ENCODE measurements around the gene ACVR1B. TPM values are rescaled to one million over a fixed set of nuclear protein-coding genes. Genes with fewer than 3 reads are reported as not detected.

ACVR1B gene
- polyA plus RNA-seq, 4 donors = 11.6 to 75.8 (median 21.4) TPM

DNA sequence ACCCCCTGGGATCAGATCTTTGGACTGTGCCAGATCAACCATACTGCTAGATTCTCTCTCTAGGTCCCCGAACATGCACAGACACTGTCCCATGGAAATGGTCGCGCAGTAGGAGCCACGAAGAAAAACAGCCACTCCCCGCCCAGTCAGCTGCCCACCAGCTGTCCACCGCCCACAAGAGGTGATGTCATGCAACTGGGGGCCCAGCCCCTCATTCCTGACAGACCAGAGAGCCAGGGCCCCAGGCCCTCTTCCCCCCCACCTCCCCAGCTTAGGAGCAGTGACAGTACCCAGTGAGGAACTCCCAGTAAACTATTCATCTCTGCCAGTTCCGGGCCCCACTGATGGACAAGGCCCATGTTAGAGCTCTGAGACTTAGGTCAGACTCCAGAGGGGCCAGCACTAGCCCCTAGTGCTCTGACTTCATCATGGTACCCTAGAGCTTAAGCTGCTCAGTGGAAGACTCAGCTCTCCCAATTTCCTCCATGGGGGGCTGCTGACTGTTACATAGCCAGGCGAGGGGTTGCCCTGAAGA, 51.6 kb downstream of the ACVR1B start:
- H3K27ac ChIP-seq (ENCODE audit: low read depth in 1 of 3, low read length in 2 of 3) = no peak overlapping the region
- H3K4me3 ChIP-seq (ENCODE audit: low read depth in 1 of 3, low read length in 3 of 3) = no peak overlapping the region
- peaks cover 0 to 3% (median 0%) of the 10 kb centered on the region in 3 donors for H3K4me1 ChIP-seq (ENCODE audit: control insufficient read depth in 3 of 3, insufficient read depth in 2 of 3, low read depth in 1 of 3, low read length in 2 of 3)
- FAIRE-seq (no peak), DNase-seq (no peak)
- 88 to 90% (median 89%) methylated on average over 8 of the region's 8 CpGs for WGBS, 3 donors
- no peaks in the 10 kb centered on the region for H3K9me3 ChIP-seq (ENCODE audit: control insufficient read depth in 2 of 2, insufficient read depth in 1 of 2, low read depth in 1 of 2, low read length in 1 of 2)
- H3K36me3 ChIP-seq (ENCODE audit: control insufficient read depth in 3 of 3, insufficient read depth in 2 of 3, low read depth in 1 of 3, low read length in 3 of 3) = peaks cover 0 to 16% (median 0%) of the 10 kb centered on the region in 3 donors
- H3K27me3 ChIP-seq (ENCODE audit: control insufficient read depth in 3 of 3, insufficient read depth in 3 of 3, low read length in 3 of 3) = peaks cover 0 to 29% (median 0%) of the 10 kb centered on the region in 3 donors

DNA sequence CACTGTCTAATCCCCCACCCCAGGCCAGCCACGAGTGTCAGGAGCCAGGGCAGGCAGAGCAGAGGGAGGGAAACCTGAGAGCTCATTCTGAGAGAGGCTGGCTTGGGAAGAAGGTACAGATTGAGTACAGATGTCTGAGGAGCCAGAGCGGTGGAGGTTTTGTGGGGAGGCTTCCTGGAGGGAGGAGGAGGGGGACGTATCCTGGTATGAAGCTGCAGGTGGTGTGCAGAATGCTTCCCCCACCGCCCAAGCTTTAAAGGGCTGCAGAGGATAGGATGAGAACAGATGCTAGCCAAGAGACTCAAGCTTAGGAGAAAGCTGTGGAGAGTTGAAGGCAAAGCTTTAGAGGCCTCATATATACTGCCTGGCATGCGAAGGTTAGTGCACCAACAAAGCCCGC, 52.1 kb downstream of the ACVR1B start:
- H3K36me3 ChIP-seq (ENCODE audit: control insufficient read depth in 3 of 3, insufficient read depth in 2 of 3, low read depth in 1 of 3, low read length in 3 of 3) = peaks cover 0 to 17% (median 0%) of the 10 kb centered on the region in 3 donors
- no peak for FAIRE-seq
- WGBS, 3 donors = 65 to 77% (median 73%) methylated on average over 6 of the region's 6 CpGs
- no peaks in the 10 kb centered on the region for H3K9me3 ChIP-seq (ENCODE audit: control insufficient read depth in 2 of 2, insufficient read depth in 1 of 2, low read depth in 1 of 2, low read length in 1 of 2)
- H3K4me1 ChIP-seq (ENCODE audit: control insufficient read depth in 3 of 3, insufficient read depth in 2 of 3, low read depth in 1 of 3, low read length in 2 of 3) = peaks cover 0 to 3% (median 0%) of the 10 kb centered on the region in 3 donors
- H3K27me3 ChIP-seq (ENCODE audit: control insufficient read depth in 3 of 3, insufficient read depth in 3 of 3, low read length in 3 of 3) = peaks cover 0 to 34% (median 0%) of the 10 kb centered on the region in 3 donors
- no peak for DNase-seq
- H3K27ac ChIP-seq (ENCODE audit: low read depth in 1 of 3, low read length in 2 of 3) = no peak overlapping the region
- no peak overlapping the region for H3K4me3 ChIP-seq (ENCODE audit: low read depth in 1 of 3, low read length in 3 of 3)

DNA sequence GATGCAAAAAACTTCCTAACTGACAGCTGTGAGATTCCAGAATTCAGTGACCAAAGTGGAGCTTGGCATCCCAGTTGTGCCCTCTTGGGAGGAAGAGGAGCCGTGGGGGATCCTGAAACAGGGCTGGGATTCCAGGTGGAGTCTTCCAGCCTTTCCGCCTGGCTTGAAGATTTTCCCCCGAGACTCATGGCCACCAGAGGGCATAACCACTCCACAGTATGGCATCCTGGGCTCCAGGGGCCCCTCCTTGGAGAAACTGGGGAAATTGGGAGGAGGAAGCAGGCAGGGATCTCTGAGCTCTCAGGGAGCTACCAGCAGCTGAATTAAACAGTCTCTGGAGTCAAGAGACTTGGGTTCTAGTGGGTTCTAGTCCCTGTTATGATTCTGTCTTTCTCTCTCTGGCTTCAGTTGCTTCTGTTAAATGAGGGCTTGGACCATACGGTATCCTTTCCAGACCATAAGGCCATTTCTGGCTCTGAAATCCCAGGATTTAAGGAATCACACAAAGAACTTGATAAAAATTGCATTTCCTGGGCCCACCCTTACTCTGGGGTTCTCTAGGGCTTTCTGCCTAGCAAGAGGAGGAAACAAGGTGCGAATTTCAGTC, 52.6 kb downstream of the ACVR1B start:
- Histone ChIP-seq H3K9me3 (ENCODE audit: control insufficient read depth in 2 of 2, insufficient read depth in 1 of 2, low read depth in 1 of 2, low read length in 1 of 2) (no peaks in the 10 kb centered on the region), H3K27me3 (ENCODE audit: control insufficient read depth in 3 of 3, insufficient read depth in 3 of 3, low read length in 3 of 3) (peaks cover 0 to 37% (median 0%) of the 10 kb centered on the region in 3 donors), H3K4me1 (ENCODE audit: control insufficient read depth in 3 of 3, insufficient read depth in 2 of 3, low read depth in 1 of 3, low read length in 2 of 3) (peaks cover 0 to 5% (median 0%) of the 10 kb centered on the region in 3 donors), H3K4me3 (ENCODE audit: low read depth in 1 of 3, low read length in 3 of 3) (no peak overlapping the region), H3K36me3 (ENCODE audit: control insufficient read depth in 3 of 3, insufficient read depth in 2 of 3, low read depth in 1 of 3, low read length in 3 of 3) (peaks cover 0 to 21% (median 0%) of the 10 kb centered on the region in 3 donors), H3K27ac (ENCODE audit: low read depth in 1 of 3, low read length in 2 of 3) (no peak overlapping the region)
- FAIRE-seq (no peak), DNase-seq (peak; percentile 59 to 62)
- 42 to 57% (median 43%) methylated on average over 5 of the region's 5 CpGs for WGBS, 3 donors

DNA sequence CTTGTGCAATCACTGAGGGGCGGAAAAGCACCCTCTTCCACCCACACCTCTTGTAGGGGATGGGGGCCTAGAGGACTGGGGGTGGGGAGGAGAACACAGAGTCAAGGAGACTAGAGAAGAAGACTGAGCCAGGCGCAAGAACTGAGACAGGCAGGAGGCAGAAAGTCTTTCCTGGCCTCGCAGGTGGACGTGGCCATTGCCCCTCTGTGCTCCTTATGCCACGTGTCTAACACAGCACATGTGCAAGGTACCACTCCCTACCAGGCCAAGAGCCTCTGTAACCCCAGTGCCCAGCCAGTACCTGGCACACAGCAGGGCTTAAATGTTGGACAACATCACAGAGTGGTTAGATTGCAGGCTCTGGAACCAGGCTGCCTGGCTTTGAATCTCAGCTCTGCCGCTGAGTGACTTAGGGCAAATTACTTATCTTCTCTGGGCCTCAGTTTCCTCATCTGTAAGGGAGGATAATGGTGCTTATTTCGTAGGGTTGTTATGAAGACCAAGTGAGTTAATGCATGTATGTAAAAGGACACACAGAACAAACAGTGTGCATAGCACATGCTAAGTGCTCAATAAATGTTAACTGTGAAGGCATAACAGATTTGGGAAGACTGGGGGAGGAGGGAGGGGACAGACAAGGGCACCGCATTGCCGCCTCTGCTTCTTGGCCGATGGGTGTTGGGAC, 53.9 kb downstream of the ACVR1B start:
- FAIRE-seq = no peak
- peaks cover 0 to 39% (median 0%) of the 10 kb centered on the region in 3 donors for H3K27me3 ChIP-seq (ENCODE audit: control insufficient read depth in 3 of 3, insufficient read depth in 3 of 3, low read length in 3 of 3)
- H3K9me3 ChIP-seq (ENCODE audit: control insufficient read depth in 2 of 2, insufficient read depth in 1 of 2, low read depth in 1 of 2, low read length in 1 of 2) = no peaks in the 10 kb centered on the region
- no peak for DNase-seq
- H3K27ac ChIP-seq (ENCODE audit: low read depth in 1 of 3, low read length in 2 of 3) = no peak overlapping the region
- 56 to 82% (median 70%) methylated on average over 10 of the region's 10 CpGs for WGBS, 3 donors
- H3K36me3 ChIP-seq (ENCODE audit: control insufficient read depth in 3 of 3, insufficient read depth in 2 of 3, low read depth in 1 of 3, low read length in 3 of 3) = peaks cover 0 to 20% (median 0%) of the 10 kb centered on the region in 3 donors
- no peak overlapping the region for H3K4me3 ChIP-seq (ENCODE audit: low read depth in 1 of 3, low read length in 3 of 3)
- H3K4me1 ChIP-seq (ENCODE audit: control insufficient read depth in 3 of 3, insufficient read depth in 2 of 3, low read depth in 1 of 3, low read length in 2 of 3) = peaks cover 0 to 11% (median 0%) of the 10 kb centered on the region in 3 donors

DNA sequence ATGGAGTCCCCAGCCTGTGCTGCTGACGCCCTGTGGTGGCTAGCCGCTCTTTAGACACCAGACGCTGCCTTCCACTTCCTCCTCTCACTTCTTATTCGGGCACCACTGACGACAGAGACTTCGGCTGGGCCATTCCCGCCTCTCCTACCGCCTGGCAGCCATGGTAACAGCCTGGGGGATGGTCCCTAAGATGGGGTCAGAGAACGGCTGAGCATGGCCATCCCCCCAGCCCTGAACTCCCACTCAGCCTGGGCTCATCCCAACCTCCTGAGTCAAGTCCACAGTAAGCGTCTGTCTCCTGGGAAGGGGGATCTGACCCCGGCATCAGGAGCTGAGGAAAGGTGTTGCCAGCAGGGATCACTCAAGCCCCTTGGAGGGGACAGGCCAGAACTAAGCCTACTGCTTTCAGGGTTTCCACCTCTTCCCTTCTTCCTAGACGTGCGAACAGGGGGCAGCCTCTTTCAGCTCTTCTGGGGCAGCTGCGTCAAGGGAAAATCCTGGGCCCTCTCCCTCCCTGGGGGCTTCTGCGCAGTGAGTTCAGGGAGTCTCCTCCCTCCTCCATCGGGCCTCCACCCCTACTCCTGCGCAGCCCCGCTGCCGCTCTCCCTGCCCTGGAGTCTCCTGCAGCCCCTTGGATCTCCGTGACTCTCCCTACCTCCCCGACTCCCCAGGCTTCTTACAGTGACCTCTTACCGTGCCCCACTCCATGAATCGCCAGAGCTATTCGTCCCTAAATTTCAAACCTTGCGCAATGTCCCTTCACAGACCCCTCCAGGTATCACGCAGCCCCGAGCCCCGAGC, 54.6 kb downstream of the ACVR1B start:
- H3K4me3 ChIP-seq (ENCODE audit: low read depth in 1 of 3, low read length in 3 of 3) = peak overlapping the region in 2 of 3 donors; percentile 19 to 44
- H3K27ac ChIP-seq (ENCODE audit: low read depth in 1 of 3, low read length in 2 of 3) = no peak overlapping the region
- peaks cover 0 to 39% (median 0%) of the 10 kb centered on the region in 3 donors for H3K27me3 ChIP-seq (ENCODE audit: control insufficient read depth in 3 of 3, insufficient read depth in 3 of 3, low read length in 3 of 3)
- no peaks in the 10 kb centered on the region for H3K9me3 ChIP-seq (ENCODE audit: control insufficient read depth in 2 of 2, insufficient read depth in 1 of 2, low read depth in 1 of 2, low read length in 1 of 2)
- FAIRE-seq = no peak
- peak; percentile 36 to 46 for DNase-seq
- H3K4me1 ChIP-seq (ENCODE audit: control insufficient read depth in 3 of 3, insufficient read depth in 2 of 3, low read depth in 1 of 3, low read length in 2 of 3) = peaks cover 0 to 18% (median 0%) of the 10 kb centered on the region in 3 donors
- 10 to 25% (median 17%) methylated on average over 26 to 28 of the region's 28 CpGs for WGBS, 3 donors
- peaks cover 0 to 19% (median 0%) of the 10 kb centered on the region in 3 donors for H3K36me3 ChIP-seq (ENCODE audit: control insufficient read depth in 3 of 3, insufficient read depth in 2 of 3, low read depth in 1 of 3, low read length in 3 of 3)

DNA sequence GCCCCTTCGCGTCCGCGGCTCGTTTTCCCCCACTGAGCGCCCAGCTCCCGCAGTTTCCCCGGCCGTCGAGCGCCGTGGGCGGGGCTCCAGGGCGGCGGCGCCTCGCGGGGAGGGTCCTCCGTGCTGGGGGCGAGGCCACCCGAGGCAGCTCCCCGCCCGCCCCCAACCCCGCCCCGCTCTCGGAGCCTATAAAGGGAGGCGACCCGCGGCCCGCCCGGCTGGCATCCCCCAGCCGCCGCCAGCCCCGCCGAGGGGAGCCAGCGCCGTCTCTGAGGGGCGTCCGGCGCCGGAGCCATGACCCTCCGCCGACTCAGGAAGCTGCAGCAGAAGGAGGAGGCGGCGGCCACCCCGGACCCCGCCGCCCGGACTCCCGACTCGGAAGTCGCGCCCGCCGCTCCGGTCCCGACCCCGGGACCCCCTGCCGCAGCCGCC, 55.2 kb downstream of the ACVR1B start, which contains the start of gene TAMALIN:
TSS of gene TAMALIN (plus strand) at position 221 of the 432 bp plus-strand sequence. CDS start at position 295, 74 bp downstream.
- WGBS, 3 donors = 0 to 1% (median 1%) methylated on average over 34 to 60 of the region's 60 CpGs
- no peak for FAIRE-seq
- H3K4me1 ChIP-seq (ENCODE audit: control insufficient read depth in 3 of 3, insufficient read depth in 2 of 3, low read depth in 1 of 3, low read length in 2 of 3) = peaks cover 0 to 18% (median 0%) of the 10 kb centered on the region in 3 donors

DNA sequence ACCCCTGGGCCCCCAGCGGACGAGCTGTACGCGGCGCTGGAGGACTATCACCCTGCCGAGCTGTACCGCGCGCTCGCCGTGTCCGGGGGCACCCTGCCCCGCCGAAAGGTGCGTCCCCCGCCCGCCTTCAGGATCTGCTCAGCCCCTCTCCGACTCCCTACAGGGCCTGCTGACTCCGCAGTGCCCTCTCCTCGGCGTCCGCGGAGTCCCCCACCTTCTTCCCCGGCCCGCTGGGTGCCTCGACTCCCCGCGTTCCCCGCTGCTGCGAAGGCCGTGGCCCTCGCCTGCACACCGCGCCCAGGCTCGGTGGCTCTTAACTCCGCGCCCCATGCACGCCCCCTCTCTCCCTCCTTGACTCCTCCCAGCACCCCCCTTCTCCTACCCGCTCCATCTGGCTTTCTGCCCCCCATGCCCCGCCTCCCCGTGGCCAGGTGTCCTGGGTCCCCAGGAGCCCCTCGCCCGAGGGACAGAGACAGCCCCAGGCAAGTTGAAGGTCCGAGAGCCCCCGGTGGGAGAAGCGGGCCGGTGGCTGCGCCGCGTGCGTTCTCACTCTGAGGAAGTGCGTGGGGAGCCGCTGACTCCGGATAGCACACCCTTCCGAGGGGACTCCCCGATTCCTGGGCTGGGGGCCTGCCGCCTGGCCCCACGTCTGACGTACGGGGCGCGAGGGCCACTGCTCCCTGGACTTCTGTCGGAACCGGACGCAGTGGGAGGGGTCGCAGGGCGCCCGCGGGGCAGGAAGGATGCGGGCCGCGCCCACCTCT, 55.8 kb downstream of the ACVR1B start:
- H3K4me3 ChIP-seq (ENCODE audit: low read depth in 1 of 3, low read length in 3 of 3) = peak overlapping the region; percentile 44 to 69 (median 58)
- H3K4me1 ChIP-seq (ENCODE audit: control insufficient read depth in 3 of 3, insufficient read depth in 2 of 3, low read depth in 1 of 3, low read length in 2 of 3) = peaks cover 0 to 18% (median 0%) of the 10 kb centered on the region in 3 donors
- whole genome bisulfite sequencing, 3 donors = 5 to 16% (median 14%) methylated on average over 58 to 72 of the region's 72 CpGs
- no peak for FAIRE-seq
- H3K9me3 ChIP-seq (ENCODE audit: control insufficient read depth in 2 of 2, insufficient read depth in 1 of 2, low read depth in 1 of 2, low read length in 1 of 2) = peaks cover 0 to 6% of the 10 kb centered on the region in 2 donors
- peaks cover 0 to 29% (median 0%) of the 10 kb centered on the region in 3 donors for H3K36me3 ChIP-seq (ENCODE audit: control insufficient read depth in 3 of 3, insufficient read depth in 2 of 3, low read depth in 1 of 3, low read length in 3 of 3)
- H3K27me3 ChIP-seq (ENCODE audit: control insufficient read depth in 3 of 3, insufficient read depth in 3 of 3, low read length in 3 of 3) = peaks cover 0 to 39% (median 0%) of the 10 kb centered on the region in 3 donors
- DNase-seq = peak in 1 of 2 donors; percentile 41
- H3K27ac ChIP-seq (ENCODE audit: low read depth in 1 of 3, low read length in 2 of 3) = peak overlapping the region in 2 of 3 donors; percentile 7 to 84

More for the DNA sequence above, 55.2 kb downstream of the ACVR1B start, which contains the start of gene TAMALIN:
- peaks cover 0 to 2% of the 10 kb centered on the region in 2 donors for H3K9me3 ChIP-seq (ENCODE audit: control insufficient read depth in 2 of 2, insufficient read depth in 1 of 2, low read depth in 1 of 2, low read length in 1 of 2)
- peak within 1 kb of the TSS; percentile 44 to 69 (median 58) for H3K4me3 ChIP-seq (ENCODE audit: low read depth in 1 of 3, low read length in 3 of 3)
- peak; percentile 32 to 66 for DNase-seq
- H3K36me3 ChIP-seq (ENCODE audit: control insufficient read depth in 3 of 3, insufficient read depth in 2 of 3, low read depth in 1 of 3, low read length in 3 of 3) = peaks cover 0 to 25% (median 0%) of the 10 kb centered on the region in 3 donors
- peaks cover 0 to 39% (median 0%) of the 10 kb centered on the region in 3 donors for H3K27me3 ChIP-seq (ENCODE audit: control insufficient read depth in 3 of 3, insufficient read depth in 3 of 3, low read length in 3 of 3)
- peak within 1 kb of the TSS in 2 of 3 donors; percentile 7 to 84 for H3K27ac ChIP-seq (ENCODE audit: low read depth in 1 of 3, low read length in 2 of 3)

Data from small intestine (tissue), 7 donors.